GM23338 (cell line): ENCODE data around the gene PACS1. TPM values are rescaled to one million over a fixed set of nuclear protein-coding genes. Genes with fewer than 3 reads are reported as not detected.

ENCODE experiments used
- ATAC-seq: fragments of 200-7000 bp; cut with Tn5 transposase; 3 replicates; pipeline ENCODE4 v1.9.1; 2020
- DNase-seq: peaks from one replicate; pipeline ENCODE4 v3.0.0-alpha.2; 2015; ENCODE audit warnings: low spot score
- H2AFZ ChIP-seq: fragments of 200-600 bp; sonication (generic); 2 replicates; pipeline ENCODE4 v1.8.0; 2016; ENCODE audit warnings: antibody characterized with exemption, mild to moderate bottlenecking, moderate library complexity
- H3F3A ChIP-seq: fragments of 200-600 bp; sonication (generic); replicated peaks from 2 replicates; pipeline ENCODE4 v1.8.0; 2017; ENCODE audit warnings: antibody characterized with exemption, mixed run types, low read depth
- H3K27ac ChIP-seq: fragments of 200-600 bp; sonication (generic); 2 replicates; pipeline ENCODE4 v1.6.1; 2016; ENCODE audit warnings: low read depth
- H3K27me3 ChIP-seq: fragments of 200-600 bp; sonication (generic); 2 replicates; pipeline ENCODE4 v1.8.0; 2016; ENCODE audit warnings: mild to moderate bottlenecking, mixed run types, moderate library complexity; ENCODE audit not compliant: insufficient read depth
- H3K36me3 ChIP-seq: fragments of 200-600 bp; sonication (generic); 2 replicates; pipeline ENCODE4 v1.8.0; 2016; ENCODE audit warnings: mild to moderate bottlenecking; ENCODE audit not compliant: insufficient read depth
- H3K4me1 ChIP-seq: fragments of 200-600 bp; sonication (generic); 2 replicates; pipeline ENCODE4 v1.8.0; 2016; ENCODE audit warnings: mild to moderate bottlenecking, moderate library complexity; ENCODE audit not compliant: insufficient read depth
- H3K4me2 ChIP-seq: fragments of 200-600 bp; sonication (generic); 2 replicates; pipeline ENCODE4 v1.7.1; 2017; ENCODE audit warnings: mixed run types
- H3K4me3 ChIP-seq: fragments of 200-600 bp; sonication (generic); 2 replicates; pipeline ENCODE4 v1.6.1; 2016; ENCODE audit warnings: mixed run types
- H3K79me2 ChIP-seq: fragments of 200-600 bp; sonication (generic); replicated peaks from 2 replicates; pipeline ENCODE4 v1.8.0; 2017; ENCODE audit warnings: mild to moderate bottlenecking; ENCODE audit not compliant: insufficient read depth
- H3K9me2 ChIP-seq: fragments of 200-600 bp; sonication (generic); 2 replicates; pipeline ENCODE4 v1.8.0; 2017; ENCODE audit not compliant: insufficient read depth
- H4K20me1 ChIP-seq: fragments of 200-600 bp; sonication (generic); replicated peaks from 2 replicates; pipeline ENCODE4 v1.8.0; 2017; ENCODE audit warnings: mild to moderate bottlenecking; ENCODE audit not compliant: insufficient read depth
- H3K27ac Mint-ChIP-seq: 2 replicates; pipeline ENCODE4 v1.8.0; 2020; ENCODE audit warnings: inconsistent platforms, mild to moderate bottlenecking, moderate library complexity, mixed read lengths
- H3K27me3 Mint-ChIP-seq: 3 replicates; pipeline ENCODE4 v1.8.0; 2022; ENCODE audit warnings: low read depth, mild to moderate bottlenecking, moderate library complexity, mixed read lengths, inconsistent platforms; ENCODE audit not compliant: insufficient read depth, poor library complexity
- H3K36me3 Mint-ChIP-seq: 3 replicates; pipeline ENCODE4 v1.8.0; 2021; ENCODE audit warnings: low read depth, mild to moderate bottlenecking, inconsistent platforms, moderate library complexity, mixed read lengths
- H3K4me1 Mint-ChIP-seq: 3 replicates; pipeline ENCODE4 v1.8.0; 2020; ENCODE audit warnings: mild to moderate bottlenecking, inconsistent platforms, mixed read lengths
- H3K4me3 Mint-ChIP-seq: 3 replicates; pipeline ENCODE4 v1.8.0; 2021; ENCODE audit warnings: moderate library complexity, mild to moderate bottlenecking, inconsistent platforms, mixed read lengths
- H3K9me3 Mint-ChIP-seq: 3 replicates; pipeline ENCODE4 v1.8.0; 2020; ENCODE audit warnings: moderate library complexity, mild to moderate bottlenecking, inconsistent platforms, mixed read lengths
- CREB1 ChIP-seq: fragments of 250-450 bp; sonication (Bioruptor Pico); IDR thresholded peaks from 2 replicates; pipeline ENCODE4 v1.5.0; 2020; ENCODE audit warnings: low read depth, mild to moderate bottlenecking, moderate library complexity
- EZH2 ChIP-seq: fragments of 200-600 bp; sonication (generic); IDR thresholded peaks from one replicate; pipeline ENCODE4 v1.8.0; 2017; ENCODE audit warnings: antibody characterized with exemption, mild to moderate bottlenecking, low read depth; ENCODE audit not compliant: unreplicated experiment
- JUNB ChIP-seq: IDR thresholded peaks from one replicate; pipeline ENCODE4 v1.6.1; 2016; ENCODE audit warnings: antibody characterized with exemption; ENCODE audit not compliant: unreplicated experiment
- POLR2AphosphoS5 ChIP-seq: IDR thresholded peaks from 2 replicates; pipeline ENCODE4 v1.6.1; 2016; ENCODE audit warnings: antibody characterized with exemption, low read depth
- ZNF114 ChIP-seq: fragments of 250-450 bp; sonication (Bioruptor Pico); IDR thresholded peaks from 2 replicates; pipeline ENCODE4 v1.5.0; 2020; ENCODE audit warnings: mild to moderate bottlenecking, moderate library complexity
- polyA plus RNA-seq: library from polyadenylated mRNA; unstranded; fragments of >200 nt; fragmentation: Nextera tagmentation; extraction: Ambion mirVana; gene quantifications from 2 replicates; pipeline ENCODE4 v1.2.1, GENCODE V29; 2016
- total RNA-seq: library from RNA; depleted of rRNA; stranded (reverse); fragments of >200 nt; shearing (Covaris generic); gene quantifications from 2 replicates; pipeline ENCODE4 v1.2.3, GENCODE V29; 2014
- TF ChIP-seq, protein P1 (sequence below), 2 experiments: fragments of 200-600 bp in 1 of 2; sonication (generic) in 1 of 2; conservative IDR thresholded peaks; 2 replicates each; pipeline versions ENCODE4 v1.5.1 to v1.6.1; 2016 to 2017; ENCODE audit warnings: antibody characterized with exemption in 2 of 2, low read depth in 2 of 2, mild to moderate bottlenecking in 2 of 2, moderate library complexity in 1 of 2
- TF ChIP-seq, protein P2 (sequence below): IDR thresholded peaks from one replicate; pipeline ENCODE4 v1.6.1; 2018; ENCODE audit warnings: antibody characterized with exemption; ENCODE audit not compliant: unreplicated experiment
- TF ChIP-seq, protein P3 (sequence below): IDR thresholded peaks from 2 replicates; pipeline ENCODE4 v1.6.1; 2016; ENCODE audit warnings: antibody characterized with exemption
- TF ChIP-seq, protein P4 (sequence below): fragments of 250-450 bp; sonication (Bioruptor Pico); IDR thresholded peaks from 2 replicates; pipeline ENCODE4 v1.5.0; 2020; ENCODE audit warnings: mild to moderate bottlenecking, moderate library complexity

PACS1 gene
- total and polyA plus RNA-seq, 2 experiments from 2014 or later: 8.0 to 37.5 TPM

GRCh38 chr11:66195867-66196266 is 125.8 kb downstream of the PACS1 start (continued):
- TF ChIP-seq, protein P1, sequence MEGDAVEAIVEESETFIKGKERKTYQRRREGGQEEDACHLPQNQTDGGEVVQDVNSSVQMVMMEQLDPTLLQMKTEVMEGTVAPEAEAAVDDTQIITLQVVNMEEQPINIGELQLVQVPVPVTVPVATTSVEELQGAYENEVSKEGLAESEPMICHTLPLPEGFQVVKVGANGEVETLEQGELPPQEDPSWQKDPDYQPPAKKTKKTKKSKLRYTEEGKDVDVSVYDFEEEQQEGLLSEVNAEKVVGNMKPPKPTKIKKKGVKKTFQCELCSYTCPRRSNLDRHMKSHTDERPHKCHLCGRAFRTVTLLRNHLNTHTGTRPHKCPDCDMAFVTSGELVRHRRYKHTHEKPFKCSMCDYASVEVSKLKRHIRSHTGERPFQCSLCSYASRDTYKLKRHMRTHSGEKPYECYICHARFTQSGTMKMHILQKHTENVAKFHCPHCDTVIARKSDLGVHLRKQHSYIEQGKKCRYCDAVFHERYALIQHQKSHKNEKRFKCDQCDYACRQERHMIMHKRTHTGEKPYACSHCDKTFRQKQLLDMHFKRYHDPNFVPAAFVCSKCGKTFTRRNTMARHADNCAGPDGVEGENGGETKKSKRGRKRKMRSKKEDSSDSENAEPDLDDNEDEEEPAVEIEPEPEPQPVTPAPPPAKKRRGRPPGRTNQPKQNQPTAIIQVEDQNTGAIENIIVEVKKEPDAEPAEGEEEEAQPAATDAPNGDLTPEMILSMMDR (conservative IDR thresholded peaks at IDR 0.05; ENCODE audit: low read depth in 2 of 2): no peak
- TF ChIP-seq CREB1: no peak
- no peak for TF ChIP-seq JUNB
- TF ChIP-seq, protein P2, sequence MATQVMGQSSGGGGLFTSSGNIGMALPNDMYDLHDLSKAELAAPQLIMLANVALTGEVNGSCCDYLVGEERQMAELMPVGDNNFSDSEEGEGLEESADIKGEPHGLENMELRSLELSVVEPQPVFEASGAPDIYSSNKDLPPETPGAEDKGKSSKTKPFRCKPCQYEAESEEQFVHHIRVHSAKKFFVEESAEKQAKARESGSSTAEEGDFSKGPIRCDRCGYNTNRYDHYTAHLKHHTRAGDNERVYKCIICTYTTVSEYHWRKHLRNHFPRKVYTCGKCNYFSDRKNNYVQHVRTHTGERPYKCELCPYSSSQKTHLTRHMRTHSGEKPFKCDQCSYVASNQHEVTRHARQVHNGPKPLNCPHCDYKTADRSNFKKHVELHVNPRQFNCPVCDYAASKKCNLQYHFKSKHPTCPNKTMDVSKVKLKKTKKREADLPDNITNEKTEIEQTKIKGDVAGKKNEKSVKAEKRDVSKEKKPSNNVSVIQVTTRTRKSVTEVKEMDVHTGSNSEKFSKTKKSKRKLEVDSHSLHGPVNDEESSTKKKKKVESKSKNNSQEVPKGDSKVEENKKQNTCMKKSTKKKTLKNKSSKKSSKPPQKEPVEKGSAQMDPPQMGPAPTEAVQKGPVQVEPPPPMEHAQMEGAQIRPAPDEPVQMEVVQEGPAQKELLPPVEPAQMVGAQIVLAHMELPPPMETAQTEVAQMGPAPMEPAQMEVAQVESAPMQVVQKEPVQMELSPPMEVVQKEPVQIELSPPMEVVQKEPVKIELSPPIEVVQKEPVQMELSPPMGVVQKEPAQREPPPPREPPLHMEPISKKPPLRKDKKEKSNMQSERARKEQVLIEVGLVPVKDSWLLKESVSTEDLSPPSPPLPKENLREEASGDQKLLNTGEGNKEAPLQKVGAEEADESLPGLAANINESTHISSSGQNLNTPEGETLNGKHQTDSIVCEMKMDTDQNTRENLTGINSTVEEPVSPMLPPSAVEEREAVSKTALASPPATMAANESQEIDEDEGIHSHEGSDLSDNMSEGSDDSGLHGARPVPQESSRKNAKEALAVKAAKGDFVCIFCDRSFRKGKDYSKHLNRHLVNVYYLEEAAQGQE: no peak
- TF ChIP-seq ZNF114 (CRISPR knock-in tag): no peak
- TF ChIP-seq, protein P3, sequence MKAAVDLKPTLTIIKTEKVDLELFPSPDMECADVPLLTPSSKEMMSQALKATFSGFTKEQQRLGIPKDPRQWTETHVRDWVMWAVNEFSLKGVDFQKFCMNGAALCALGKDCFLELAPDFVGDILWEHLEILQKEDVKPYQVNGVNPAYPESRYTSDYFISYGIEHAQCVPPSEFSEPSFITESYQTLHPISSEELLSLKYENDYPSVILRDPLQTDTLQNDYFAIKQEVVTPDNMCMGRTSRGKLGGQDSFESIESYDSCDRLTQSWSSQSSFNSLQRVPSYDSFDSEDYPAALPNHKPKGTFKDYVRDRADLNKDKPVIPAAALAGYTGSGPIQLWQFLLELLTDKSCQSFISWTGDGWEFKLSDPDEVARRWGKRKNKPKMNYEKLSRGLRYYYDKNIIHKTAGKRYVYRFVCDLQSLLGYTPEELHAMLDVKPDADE: no peak

GRCh38 chr11:66203847-66204246 is 133.8 kb downstream of the PACS1 start:
- Mint-ChIP-seq H3K4me3 (no peak overlapping the region), H3K36me3 (peaks cover 15% of the 10 kb centered on the region), H3K4me1 (no peaks in the 10 kb centered on the region), H3K9me3 (peaks cover 36% of the 10 kb centered on the region), H3K27me3 (peaks cover 3% of the 10 kb centered on the region), H3K27ac (no peak overlapping the region)
- H3K79me2 ChIP-seq: no peaks in the 10 kb centered on the region
- DNase-seq (no peak), ATAC-seq (no peak)
- H4K20me1 ChIP-seq: no peaks in the 10 kb centered on the region
- no peak overlapping the region for H2AFZ ChIP-seq
- H3K36me3 ChIP-seq: no peaks in the 10 kb centered on the region
- no peak overlapping the region for H3K27ac ChIP-seq
- H3F3A ChIP-seq: no peaks in the 10 kb centered on the region
- H3K27me3 ChIP-seq: no peaks in the 10 kb centered on the region
- 0 out of 2 replicates have a peak, but pooled peaks cover 4% of the 10 kb centered on the region for H3K9me2 ChIP-seq
- H3K4me3 ChIP-seq: no peak overlapping the region
- H3K4me2 ChIP-seq: no peak overlapping the region
- no peaks in the 10 kb centered on the region for H3K4me1 ChIP-seq
- TF ChIP-seq CREB1 (no peak), EZH2 (no peak), POLR2AphosphoS5 (no peak)
- TF ChIP-seq, protein P4, sequence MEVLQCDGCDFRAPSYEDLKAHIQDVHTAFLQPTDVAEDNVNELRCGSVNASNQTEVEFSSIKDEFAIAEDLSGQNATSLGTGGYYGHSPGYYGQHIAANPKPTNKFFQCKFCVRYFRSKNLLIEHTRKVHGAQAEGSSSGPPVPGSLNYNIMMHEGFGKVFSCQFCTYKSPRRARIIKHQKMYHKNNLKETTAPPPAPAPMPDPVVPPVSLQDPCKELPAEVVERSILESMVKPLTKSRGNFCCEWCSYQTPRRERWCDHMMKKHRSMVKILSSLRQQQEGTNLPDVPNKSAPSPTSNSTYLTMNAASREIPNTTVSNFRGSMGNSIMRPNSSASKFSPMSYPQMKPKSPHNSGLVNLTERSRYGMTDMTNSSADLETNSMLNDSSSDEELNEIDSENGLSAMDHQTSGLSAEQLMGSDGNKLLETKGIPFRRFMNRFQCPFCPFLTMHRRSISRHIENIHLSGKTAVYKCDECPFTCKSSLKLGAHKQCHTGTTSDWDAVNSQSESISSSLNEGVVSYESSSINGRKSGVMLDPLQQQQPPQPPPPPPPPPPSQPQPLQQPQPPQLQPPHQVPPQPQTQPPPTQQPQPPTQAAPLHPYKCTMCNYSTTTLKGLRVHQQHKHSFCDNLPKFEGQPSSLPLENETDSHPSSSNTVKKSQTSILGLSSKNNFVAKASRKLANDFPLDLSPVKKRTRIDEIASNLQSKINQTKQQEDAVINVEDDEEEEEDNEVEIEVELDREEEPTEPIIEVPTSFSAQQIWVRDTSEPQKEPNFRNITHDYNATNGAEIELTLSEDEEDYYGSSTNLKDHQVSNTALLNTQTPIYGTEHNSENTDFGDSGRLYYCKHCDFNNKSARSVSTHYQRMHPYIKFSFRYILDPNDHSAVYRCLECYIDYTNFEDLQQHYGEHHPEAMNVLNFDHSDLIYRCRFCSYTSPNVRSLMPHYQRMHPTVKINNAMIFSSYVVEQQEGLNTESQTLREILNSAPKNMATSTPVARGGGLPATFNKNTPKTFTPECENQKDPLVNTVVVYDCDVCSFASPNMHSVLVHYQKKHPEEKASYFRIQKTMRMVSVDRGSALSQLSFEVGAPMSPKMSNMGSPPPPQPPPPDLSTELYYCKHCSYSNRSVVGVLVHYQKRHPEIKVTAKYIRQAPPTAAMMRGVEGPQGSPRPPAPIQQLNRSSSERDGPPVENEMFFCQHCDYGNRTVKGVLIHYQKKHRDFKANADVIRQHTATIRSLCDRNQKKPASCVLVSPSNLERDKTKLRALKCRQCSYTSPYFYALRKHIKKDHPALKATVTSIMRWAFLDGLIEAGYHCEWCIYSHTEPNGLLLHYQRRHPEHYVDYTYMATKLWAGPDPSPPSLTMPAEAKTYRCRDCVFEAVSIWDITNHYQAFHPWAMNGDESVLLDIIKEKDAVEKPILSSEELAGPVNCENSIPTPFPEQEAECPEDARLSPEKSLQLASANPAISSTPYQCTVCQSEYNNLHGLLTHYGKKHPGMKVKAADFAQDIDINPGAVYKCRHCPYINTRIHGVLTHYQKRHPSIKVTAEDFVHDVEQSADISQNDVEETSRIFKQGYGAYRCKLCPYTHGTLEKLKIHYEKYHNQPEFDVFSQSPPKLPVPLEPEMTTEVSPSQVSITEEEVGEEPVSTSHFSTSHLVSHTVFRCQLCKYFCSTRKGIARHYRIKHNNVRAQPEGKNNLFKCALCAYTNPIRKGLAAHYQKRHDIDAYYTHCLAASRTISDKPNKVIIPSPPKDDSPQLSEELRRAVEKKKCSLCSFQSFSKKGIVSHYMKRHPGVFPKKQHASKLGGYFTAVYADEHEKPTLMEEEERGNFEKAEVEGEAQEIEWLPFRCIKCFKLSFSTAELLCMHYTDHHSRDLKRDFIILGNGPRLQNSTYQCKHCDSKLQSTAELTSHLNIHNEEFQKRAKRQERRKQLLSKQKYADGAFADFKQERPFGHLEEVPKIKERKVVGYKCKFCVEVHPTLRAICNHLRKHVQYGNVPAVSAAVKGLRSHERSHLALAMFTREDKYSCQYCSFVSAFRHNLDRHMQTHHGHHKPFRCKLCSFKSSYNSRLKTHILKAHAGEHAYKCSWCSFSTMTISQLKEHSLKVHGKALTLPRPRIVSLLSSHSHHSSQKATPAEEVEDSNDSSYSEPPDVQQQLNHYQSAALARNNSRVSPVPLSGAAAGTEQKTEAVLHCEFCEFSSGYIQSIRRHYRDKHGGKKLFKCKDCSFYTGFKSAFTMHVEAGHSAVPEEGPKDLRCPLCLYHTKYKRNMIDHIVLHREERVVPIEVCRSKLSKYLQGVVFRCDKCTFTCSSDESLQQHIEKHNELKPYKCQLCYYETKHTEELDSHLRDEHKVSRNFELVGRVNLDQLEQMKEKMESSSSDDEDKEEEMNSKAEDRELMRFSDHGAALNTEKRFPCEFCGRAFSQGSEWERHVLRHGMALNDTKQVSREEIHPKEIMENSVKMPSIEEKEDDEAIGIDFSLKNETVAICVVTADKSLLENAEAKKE (CRISPR knock-in tag): no peak
- TF ChIP-seq, protein P2: no peak
